Ammon's horn (tissue), 1 donor: ENCODE measurements around the gene MDK.

ENCODE experiments used
- DNase-seq: peaks from one replicate; pipeline ENCODE4 v3.0.0-alpha.2; 2016; ENCODE audit warnings: low spot score

MDK gene

GRCh38 chr11:46347637-46348311, 33.7 kb upstream of the MDK start:
- DNase-seq = no peak

GRCh38 chr11:46348566-46349401, 32.7 kb upstream of the MDK start:
- no peak for DNase-seq

- DNase-seq = no peak
Observed at GRCh38 chr11:46350695-46351094, 30.8 kb upstream of the MDK start.

- DNase-seq = no peak
Observed at GRCh38 chr11:46351148-46351547, 30.3 kb upstream of the MDK start.

- no peak for DNase-seq
Observed at GRCh38 chr11:46351606-46352005, 29.9 kb upstream of the MDK start.

GRCh38 chr11:46352063-46352841, 29.2 kb upstream of the MDK start:
- DNase-seq = peak; percentile 69

- peak; percentile 70 for DNase-seq
Observed at GRCh38 chr11:46353698-46354097, 27.8 kb upstream of the MDK start.

- DNase-seq = no peak
Observed at GRCh38 chr11:46356924-46357482, 24.5 kb upstream of the MDK start.

- no peak for DNase-seq
Observed at GRCh38 chr11:46357483-46357936, 24.0 kb upstream of the MDK start.

- no peak for DNase-seq
Observed at GRCh38 chr11:46359953-46360352, 21.5 kb upstream of the MDK start.

- no peak for DNase-seq
Observed at GRCh38 chr11:46360878-46361277, 20.6 kb upstream of the MDK start.

- peak; percentile 84 for DNase-seq
Observed at GRCh38 chr11:46361283-46362155, 19.9 kb upstream of the MDK start.

- no peak for DNase-seq
Observed at GRCh38 chr11:46362156-46363030, 19.1 kb upstream of the MDK start.

- DNase-seq = peak; percentile 77
Observed at GRCh38 chr11:46363031-46363407, 18.4 kb upstream of the MDK start.

GRCh38 chr11:46363455-46364005, 17.9 kb upstream of the MDK start:
- peak; percentile 90 for DNase-seq

GRCh38 chr11:46364056-46364455, 17.4 kb upstream of the MDK start:
- DNase-seq = no peak

GRCh38 chr11:46364791-46365190, 16.7 kb upstream of the MDK start:
- no peak for DNase-seq

- no peak for DNase-seq
Observed at GRCh38 chr11:46366260-46366659, 15.2 kb upstream of the MDK start.

GRCh38 chr11:46366661-46367161, 14.8 kb upstream of the MDK start:
- DNase-seq = no peak
